Epithelial cell of esophagus (primary cell): ENCODE measurements around the gene FAM110D.

Source experiments
- DNase-seq: peaks from one replicate; pipeline ENCODE4 v3.0.0; 2010; ENCODE audit warnings: low read depth
- H3K4me3 ChIP-seq: 2 replicates; pipeline ENCODE4 v1.5.1; 2011; ENCODE audit warnings: mild to moderate bottlenecking, low read length, control low read depth
- TF ChIP-seq, protein P1 (sequence below): IDR thresholded peaks from 2 replicates; pipeline ENCODE4 v1.5.1; 2011; ENCODE audit warnings: low read depth, mild to moderate bottlenecking, low read length, control low read depth, inconsistent platforms; ENCODE audit not compliant: insufficient read depth; ENCODE audit errors: missing control alignments

The FAM110D gene

DNA sequence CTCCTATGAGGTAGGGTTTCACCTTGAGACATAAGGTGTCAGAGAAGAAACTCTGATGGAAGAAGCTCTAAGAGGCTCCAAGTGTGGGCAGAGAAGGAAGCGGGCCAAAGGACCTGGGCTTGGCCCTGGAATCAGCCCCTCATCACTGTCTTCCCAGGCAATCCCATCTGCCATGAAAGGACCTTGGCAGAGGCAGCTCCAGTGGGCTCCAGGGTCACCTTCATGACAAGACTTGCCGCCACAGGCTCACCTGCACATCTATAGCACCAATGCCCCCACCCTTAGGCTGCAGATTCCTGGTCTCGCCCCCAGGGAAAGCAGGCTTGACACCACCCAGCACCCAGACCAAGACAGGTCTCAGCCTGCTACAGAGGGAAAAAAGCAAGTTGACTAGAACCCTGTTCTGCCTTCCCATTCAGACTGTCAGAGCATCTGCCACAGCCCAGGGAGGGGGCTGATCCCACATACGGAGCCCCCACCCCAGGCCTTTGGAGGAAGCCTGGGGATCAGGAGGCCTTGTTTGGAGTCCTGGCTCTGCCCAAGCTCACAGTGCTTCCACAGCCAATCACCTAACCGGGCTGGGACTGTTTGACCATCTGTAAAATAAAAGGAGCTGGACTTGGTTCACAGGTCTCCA lies 490 bp upstream of the FAM110D start:
- DNase-seq = no peak
- TF ChIP-seq, protein P1, sequence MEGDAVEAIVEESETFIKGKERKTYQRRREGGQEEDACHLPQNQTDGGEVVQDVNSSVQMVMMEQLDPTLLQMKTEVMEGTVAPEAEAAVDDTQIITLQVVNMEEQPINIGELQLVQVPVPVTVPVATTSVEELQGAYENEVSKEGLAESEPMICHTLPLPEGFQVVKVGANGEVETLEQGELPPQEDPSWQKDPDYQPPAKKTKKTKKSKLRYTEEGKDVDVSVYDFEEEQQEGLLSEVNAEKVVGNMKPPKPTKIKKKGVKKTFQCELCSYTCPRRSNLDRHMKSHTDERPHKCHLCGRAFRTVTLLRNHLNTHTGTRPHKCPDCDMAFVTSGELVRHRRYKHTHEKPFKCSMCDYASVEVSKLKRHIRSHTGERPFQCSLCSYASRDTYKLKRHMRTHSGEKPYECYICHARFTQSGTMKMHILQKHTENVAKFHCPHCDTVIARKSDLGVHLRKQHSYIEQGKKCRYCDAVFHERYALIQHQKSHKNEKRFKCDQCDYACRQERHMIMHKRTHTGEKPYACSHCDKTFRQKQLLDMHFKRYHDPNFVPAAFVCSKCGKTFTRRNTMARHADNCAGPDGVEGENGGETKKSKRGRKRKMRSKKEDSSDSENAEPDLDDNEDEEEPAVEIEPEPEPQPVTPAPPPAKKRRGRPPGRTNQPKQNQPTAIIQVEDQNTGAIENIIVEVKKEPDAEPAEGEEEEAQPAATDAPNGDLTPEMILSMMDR = no peak
- no peak overlapping the region for H3K4me3 ChIP-seq

DNA sequence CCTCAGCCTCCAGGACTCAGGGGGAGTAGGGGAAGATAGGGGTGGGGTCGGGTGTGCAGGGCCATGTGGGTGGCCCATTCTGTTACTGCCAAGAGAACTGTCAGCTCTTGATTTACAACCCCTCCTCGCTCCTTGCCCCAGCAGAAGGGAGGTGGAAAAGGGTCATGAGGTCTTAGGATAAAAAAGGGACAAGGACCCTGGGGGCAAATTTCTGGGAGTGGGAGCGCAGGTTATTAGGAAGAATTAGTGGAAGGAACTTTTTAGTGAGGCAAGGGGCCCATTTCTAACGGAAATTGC lies 812 bp downstream of the FAM110D start:
- H3K4me3 ChIP-seq = no peak overlapping the region
- no peak for DNase-seq
- TF ChIP-seq, protein P1 = no peak

DNA sequence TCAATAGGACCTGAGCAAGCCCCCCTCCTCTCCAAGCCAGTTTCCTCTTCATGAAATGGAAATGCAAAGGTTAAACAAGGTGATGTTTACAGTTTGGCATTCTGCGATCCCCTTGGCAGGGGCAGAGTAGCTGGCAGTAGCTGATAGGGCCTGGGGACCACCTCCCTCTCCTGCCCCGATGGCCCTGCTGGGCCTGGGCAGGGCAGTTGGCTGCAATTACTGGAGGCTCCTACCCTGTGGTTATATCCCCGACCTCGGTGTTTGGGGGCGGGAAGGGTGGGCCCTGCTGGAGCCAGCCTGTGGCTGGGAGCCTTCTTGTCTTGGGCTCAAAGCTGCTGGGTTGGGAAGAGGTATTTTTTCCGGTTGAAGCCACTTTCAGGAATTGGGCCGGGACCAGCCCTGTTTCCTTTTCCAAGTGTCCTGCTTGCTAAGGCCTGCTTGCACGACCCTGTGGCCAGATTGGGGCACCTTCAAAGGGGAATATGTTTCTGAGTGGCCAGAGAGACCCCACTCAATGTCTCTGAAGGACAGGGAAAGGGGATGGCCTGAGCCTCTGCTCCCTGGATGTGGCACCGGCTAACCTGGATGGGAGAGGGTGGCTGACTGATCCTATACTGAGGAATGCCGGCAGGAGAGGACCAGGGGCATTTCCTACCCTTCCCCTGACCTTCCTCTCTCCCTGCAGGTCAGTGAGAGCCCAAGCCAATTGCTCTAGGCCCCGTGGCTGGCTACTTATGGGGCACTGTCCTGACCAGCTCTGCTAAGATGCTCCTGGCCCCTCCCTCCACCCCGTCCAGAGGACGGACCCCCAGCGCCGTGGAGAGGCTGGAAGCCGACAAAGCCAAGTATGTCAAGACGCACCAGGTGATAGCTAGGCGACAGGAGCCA lies 1.9 kb downstream of the FAM110D start:
- no peak for DNase-seq
- TF ChIP-seq, protein P1 = no peak
- no peak overlapping the region for H3K4me3 ChIP-seq

DNA sequence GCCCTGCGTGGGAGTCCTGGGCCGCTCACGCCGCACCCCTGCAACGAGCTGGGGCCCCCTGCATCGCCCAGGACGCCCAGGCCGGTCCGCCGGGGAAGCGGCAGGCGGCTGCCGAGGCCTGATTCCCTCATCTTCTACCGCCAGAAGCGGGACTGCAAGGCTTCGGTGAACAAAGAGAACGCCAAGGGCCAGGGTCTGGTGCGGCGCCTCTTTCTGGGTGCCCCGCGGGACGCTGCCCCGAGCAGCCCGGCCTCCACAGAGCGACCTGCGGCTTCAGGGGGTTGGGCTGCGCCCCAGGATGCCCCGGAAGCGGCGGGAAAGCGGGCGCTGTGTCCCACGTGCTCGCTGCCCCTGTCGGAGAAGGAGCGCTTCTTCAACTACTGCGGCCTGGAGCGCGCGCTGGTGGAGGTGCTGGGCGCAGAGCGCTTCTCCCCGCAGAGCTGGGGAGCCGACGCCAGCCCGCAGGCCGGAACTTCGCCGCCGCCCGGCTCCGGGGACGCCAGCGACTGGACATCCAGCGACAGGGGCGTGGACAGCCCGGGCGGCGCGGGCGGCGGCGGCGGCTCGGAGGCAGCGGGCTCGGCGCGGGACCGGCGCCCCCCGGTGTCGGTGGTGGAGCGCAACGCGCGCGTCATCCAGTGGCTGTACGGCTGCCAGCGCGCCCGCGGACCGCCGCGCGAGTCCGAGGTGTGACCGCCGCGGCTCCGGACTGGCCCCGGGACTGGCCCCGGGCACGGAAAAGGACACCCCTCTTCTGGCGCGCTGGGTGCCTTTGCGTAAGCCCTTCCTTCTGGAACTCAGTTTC lies 2.7 kb downstream of the FAM110D start:
- H3K4me3 ChIP-seq = peak overlapping the region; percentile 32
- TF ChIP-seq, protein P1 = no peak
- peak; percentile 50 for DNase-seq

DNA sequence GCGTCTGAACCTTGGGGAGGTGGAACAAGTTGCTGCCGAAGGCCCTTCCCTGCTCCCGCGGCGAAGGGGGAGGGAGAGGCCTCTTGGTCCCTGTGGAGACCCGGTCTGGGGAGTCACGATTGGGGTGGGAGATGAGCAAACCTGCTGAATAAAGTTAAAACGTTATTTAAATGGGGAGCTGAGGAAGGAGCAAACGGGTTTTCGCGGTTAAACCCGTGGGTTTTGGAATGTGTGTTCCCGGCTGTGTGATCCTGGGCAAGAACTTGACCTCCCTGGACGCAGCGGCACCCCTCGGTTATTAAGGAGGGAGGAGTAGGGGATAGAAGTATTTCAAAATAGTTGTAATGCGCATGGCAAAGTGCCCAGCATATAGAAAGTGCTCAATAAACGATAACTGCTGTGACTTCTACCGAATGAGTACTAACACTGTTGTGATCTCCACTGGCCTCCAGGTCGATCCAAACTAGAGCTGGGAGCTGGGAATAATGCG lies 3.4 kb downstream of the FAM110D start:
- TF ChIP-seq, protein P1 = no peak
- peak overlapping the region; percentile 25 for H3K4me3 ChIP-seq

DNA sequence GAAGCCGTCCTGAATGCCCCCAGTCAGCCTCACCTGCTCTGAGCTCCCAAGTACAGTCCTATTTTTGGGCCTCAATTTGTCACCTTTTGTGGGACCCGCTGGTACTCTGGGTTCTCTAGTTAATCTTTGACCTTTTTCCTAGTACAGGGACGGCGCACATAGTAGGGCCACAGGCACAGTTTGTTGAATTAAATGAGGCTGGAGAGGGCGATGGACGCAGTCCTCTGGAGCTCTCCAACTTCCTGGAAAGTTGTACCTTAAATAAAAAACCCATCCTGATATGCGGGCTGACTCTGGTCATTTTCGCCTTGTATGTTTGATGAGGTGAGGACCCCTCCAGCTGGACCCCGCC lies 4.8 kb downstream of the FAM110D start:
- TF ChIP-seq, protein P1 = no peak
- DNase-seq = no peak
- peak overlapping the region; percentile 37 for H3K4me3 ChIP-seq

More for the DNA sequence above, 3.4 kb downstream of the FAM110D start:
- DNase-seq = no peak
